Measurements from ENCODE around the gene CEACAM3. TPM values are rescaled to one million over a fixed set of nuclear protein-coding genes. Genes with fewer than 3 reads are reported as not detected.
A peak's percentile ranks its signal among the peaks of the same experiment; 100 is the strongest.

The CEACAM3 gene
- total and polyA plus RNA-seq, 7 experiments from 2014 or later = 0.42 to 4.7 TPM; not detected in 5

DNA sequence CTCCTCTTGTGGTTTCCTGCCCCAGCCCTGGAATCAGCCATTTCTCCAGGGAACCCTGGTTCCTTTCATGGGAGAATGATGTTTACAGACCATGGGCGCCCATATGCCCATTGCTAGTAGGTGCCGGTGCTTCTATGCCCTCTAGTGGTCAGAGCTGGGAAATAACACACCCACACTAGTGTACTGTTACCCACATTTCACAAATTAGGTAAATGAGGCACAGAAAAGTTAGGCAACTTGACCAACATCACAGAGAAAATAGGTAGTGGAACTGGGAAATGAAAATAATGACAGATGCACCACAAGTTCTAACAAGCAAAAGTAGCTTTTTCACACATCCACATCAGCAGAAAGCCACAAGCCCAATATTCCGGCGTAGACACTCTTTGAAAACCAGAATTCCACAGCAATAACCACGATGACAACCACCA, 1.3 kb upstream of the CEACAM3 start:
- no peak overlapping the region for H3K4me3 Mint-ChIP-seq
- intact Hi-C loops (cut with micrococcal nuclease) = no loop called here
- Histone ChIP-seq H3K9me3 (ENCODE audit: control insufficient read depth in 2 of 3, low read length in 3 of 3) (no peaks in the 10 kb centered on the region), H3K4me3 (ENCODE audit: low read length) (no peak overlapping the region), H3K4me1 (ENCODE audit: control insufficient read depth in 2 of 2, insufficient read depth in 2 of 2, low read length in 2 of 2) (no peaks in the 10 kb centered on the region), H3K27me3 (ENCODE audit: control insufficient read depth in 2 of 2, insufficient read depth in 2 of 2, low read length in 2 of 2) (no peaks in the 10 kb centered on the region), H3K27ac (ENCODE audit: low read depth, low read length) (no peak overlapping the region), H3K36me3 (ENCODE audit: control insufficient read depth in 2 of 3, insufficient read depth in 3 of 3, low read length in 3 of 3) (no peaks in the 10 kb centered on the region)
- ChIA-PET POLR2A (interaction anchor here (1.1 kb wide), 1 partner anchor 25 kb away, joined by 3 read pairs; no protein-coding TSS in a partner anchor), CTCF (interaction anchor here (0.6 to 2.7 kb wide), 17 partner anchors 8 to 893 kb away, joined by 3 to 14 read pairs (median 4); no protein-coding TSS in a partner anchor)
- H3K27ac Mint-ChIP-seq = no peak overlapping the region
- DNase-seq (peak; percentile 24 to 71 (median 52)), ATAC-seq (peak; percentile 95)
- H3K27me3 Mint-ChIP-seq = peaks cover 12 to 42% (median 27%) of the 10 kb centered on the region in 5 donors
- H3K9me3 Mint-ChIP-seq = no peaks in the 10 kb centered on the region
- H3K4me1 Mint-ChIP-seq = peaks cover 0 to 8% (median 2%) of the 10 kb centered on the region in 7 donors
- H3K36me3 Mint-ChIP-seq = no peaks in the 10 kb centered on the region

DNA sequence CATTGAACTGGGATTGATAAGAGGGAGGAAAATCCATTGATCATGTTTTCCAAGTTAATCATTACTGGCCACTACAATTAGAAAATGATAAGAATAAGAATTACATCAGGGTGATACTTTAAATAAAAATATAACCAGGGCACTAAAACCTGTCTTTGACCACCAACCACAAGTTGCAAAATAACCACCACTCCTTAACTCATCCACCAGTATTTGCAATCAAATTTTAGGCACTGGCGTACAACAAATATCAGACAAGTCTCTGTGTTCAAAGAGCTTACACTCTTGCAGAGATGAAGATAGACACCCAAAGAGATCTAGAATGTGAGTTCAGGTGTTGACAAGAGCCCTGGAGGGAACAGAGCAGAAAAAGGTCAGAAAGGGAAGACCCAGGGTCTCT, 514 bp downstream of the CEACAM3 start:
- Histone ChIP-seq H3K27ac (ENCODE audit: low read depth, low read length) (no peak overlapping the region), H3K4me3 (ENCODE audit: low read length) (no peak overlapping the region), H3K27me3 (ENCODE audit: control insufficient read depth in 2 of 2, insufficient read depth in 2 of 2, low read length in 2 of 2) (no peaks in the 10 kb centered on the region), H3K36me3 (ENCODE audit: control insufficient read depth in 2 of 3, insufficient read depth in 3 of 3, low read length in 3 of 3) (no peaks in the 10 kb centered on the region), H3K4me1 (ENCODE audit: control insufficient read depth in 2 of 2, insufficient read depth in 2 of 2, low read length in 2 of 2) (no peaks in the 10 kb centered on the region), H3K9me3 (ENCODE audit: control insufficient read depth in 2 of 3, low read length in 3 of 3) (no peaks in the 10 kb centered on the region)
- Mint-ChIP-seq H3K4me3 (no peak overlapping the region), H3K4me1 (peaks cover 0 to 12% (median 4%) of the 10 kb centered on the region in 7 donors), H3K27ac (no peak overlapping the region), H3K9me3 (peaks cover 0 to 4% (median 0%) of the 10 kb centered on the region in 11 donors), H3K36me3 (no peaks in the 10 kb centered on the region), H3K27me3 (peaks cover 9 to 35% (median 27%) of the 10 kb centered on the region in 5 donors)
- ChIA-PET CTCF (interaction anchor here (0.9 to 2.7 kb wide), 3 partner anchors 23 to 46 kb away, joined by 3 to 14 read pairs (median 3); no protein-coding TSS in a partner anchor), POLR2A (no interaction called here)
- no peak for DNase-seq
- intact Hi-C loops (cut with micrococcal nuclease) = no loop called here
- ATAC-seq = no peak

DNA sequence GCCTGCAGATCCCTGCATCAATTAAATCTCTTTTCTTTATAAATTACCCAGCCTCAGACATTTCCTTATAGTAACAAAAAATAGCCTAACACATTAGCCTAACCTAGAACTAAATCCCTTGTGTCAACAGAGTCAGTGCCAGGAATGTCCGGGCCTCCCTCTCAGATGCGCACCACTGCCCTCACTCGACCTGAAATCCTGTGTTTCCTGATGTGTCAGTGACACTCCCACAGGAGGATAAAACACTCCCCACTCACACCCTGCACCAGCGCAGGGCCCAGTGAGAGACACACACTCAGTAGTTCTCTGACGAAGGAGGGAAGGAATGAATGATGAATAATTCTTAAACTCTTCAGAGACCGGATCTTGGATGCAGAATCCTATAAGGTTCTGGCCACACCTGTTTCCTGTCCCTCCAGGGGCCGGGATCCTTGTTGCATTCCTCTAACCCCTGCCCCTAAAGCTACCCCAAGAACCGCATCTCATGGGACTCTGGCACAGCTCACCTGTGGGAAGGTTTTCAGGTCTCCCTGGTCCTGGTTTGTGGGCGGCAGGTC, 3.1 kb downstream of the CEACAM3 start:
- ATAC-seq (no peak), DNase-seq (no peak)
- Mint-ChIP-seq H3K27me3 (peaks cover 0 to 20% (median 16%) of the 10 kb centered on the region in 5 donors), H3K27ac (no peak overlapping the region), H3K4me3 (no peak overlapping the region), H3K9me3 (peaks cover 0 to 4% (median 0%) of the 10 kb centered on the region in 11 donors), H3K36me3 (peaks cover 0 to 4% (median 0%) of the 10 kb centered on the region in 5 donors), H3K4me1 (peaks cover 0 to 26% (median 18%) of the 10 kb centered on the region in 7 donors)
- H3K4me1 ChIP-seq (ENCODE audit: control insufficient read depth in 2 of 2, insufficient read depth in 2 of 2, low read length in 2 of 2) = no peaks in the 10 kb centered on the region
- H3K27ac ChIP-seq (ENCODE audit: low read depth, low read length) = no peak overlapping the region
- ChIA-PET POLR2A (no interaction called here), CTCF (interaction anchor here (0.7 kb wide), 1 partner anchor 17 kb away, joined by 3 read pairs; no protein-coding TSS in a partner anchor)
- no peaks in the 10 kb centered on the region for H3K27me3 ChIP-seq (ENCODE audit: control insufficient read depth in 2 of 2, insufficient read depth in 2 of 2, low read length in 2 of 2)
- no peaks in the 10 kb centered on the region for H3K36me3 ChIP-seq (ENCODE audit: control insufficient read depth in 2 of 3, insufficient read depth in 3 of 3, low read length in 3 of 3)
- no peak overlapping the region for H3K4me3 ChIP-seq (ENCODE audit: low read length)
- H3K9me3 ChIP-seq (ENCODE audit: control insufficient read depth in 2 of 3, low read length in 3 of 3) = no peaks in the 10 kb centered on the region
- intact Hi-C loops (cut with micrococcal nuclease) = no loop called here

DNA sequence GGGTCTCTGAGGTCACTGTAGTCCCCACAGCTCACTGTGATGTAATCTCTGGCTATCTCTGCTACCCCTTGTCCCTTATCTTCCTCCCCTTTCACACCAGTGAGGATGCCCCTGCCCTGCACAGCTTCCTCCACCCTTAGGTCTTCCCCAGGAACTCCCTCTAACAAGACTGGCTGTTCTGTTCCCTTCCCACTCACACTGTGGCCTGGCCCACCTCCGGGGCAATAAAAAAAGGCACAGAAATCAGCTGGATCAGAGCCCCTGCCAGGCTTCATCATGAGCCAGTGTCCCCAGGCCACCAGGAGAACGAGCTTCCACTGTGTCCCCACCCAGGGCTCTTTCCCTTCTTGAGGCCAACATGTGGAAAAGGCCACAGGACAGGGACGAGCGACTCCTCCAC, 4.6 kb downstream of the CEACAM3 start:
- Mint-ChIP-seq H3K27ac (peak overlapping the region in 2 of 9 donors; percentile 60 to 67), H3K4me1 (peaks cover 0 to 34% (median 29%) of the 10 kb centered on the region in 7 donors), H3K4me3 (no peak overlapping the region), H3K9me3 (peaks cover 0 to 4% (median 0%) of the 10 kb centered on the region in 11 donors), H3K36me3 (peaks cover 0 to 4% (median 0%) of the 10 kb centered on the region in 5 donors), H3K27me3 (peaks cover 0 to 18% (median 9%) of the 10 kb centered on the region in 5 donors)
- Histone ChIP-seq H3K9me3 (ENCODE audit: control insufficient read depth in 2 of 3, low read length in 3 of 3) (no peaks in the 10 kb centered on the region), H3K27ac (ENCODE audit: low read depth, low read length) (no peak overlapping the region), H3K4me1 (ENCODE audit: control insufficient read depth in 2 of 2, insufficient read depth in 2 of 2, low read length in 2 of 2) (no peaks in the 10 kb centered on the region), H3K27me3 (ENCODE audit: control insufficient read depth in 2 of 2, insufficient read depth in 2 of 2, low read length in 2 of 2) (no peaks in the 10 kb centered on the region), H3K4me3 (ENCODE audit: low read length) (no peak overlapping the region), H3K36me3 (ENCODE audit: control insufficient read depth in 2 of 3, insufficient read depth in 3 of 3, low read length in 3 of 3) (no peaks in the 10 kb centered on the region)
- DNase-seq (no peak), ATAC-seq (no peak)
- ChIA-PET POLR2A (no interaction called here), CTCF (interaction anchor here (0.6 to 1.6 kb wide), 3 partner anchors 20 to 49 kb away, joined by 3 to 4 read pairs (median 3); no protein-coding TSS in a partner anchor)
- intact Hi-C loops (cut with micrococcal nuclease) = no loop called here

DNA sequence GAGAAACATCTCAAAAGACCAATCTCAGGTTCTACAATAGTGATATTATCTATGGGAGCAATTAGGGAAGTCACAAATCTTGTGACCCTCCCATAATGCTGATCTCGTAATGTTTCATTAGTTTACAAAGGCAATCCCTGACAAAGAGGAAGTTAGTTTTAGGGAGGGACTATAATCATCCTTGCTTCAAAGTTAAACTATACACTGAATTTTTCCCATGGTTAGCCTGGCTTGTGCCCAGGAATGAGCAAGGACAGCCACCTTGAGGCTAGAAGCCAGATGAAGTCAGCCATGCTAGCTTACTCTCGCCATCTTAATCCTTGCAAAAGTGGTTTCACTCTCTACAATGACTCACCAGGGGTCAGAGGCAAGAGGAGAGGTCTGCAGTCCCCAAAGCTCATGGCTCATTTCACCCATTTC, 5.4 kb downstream of the CEACAM3 start:
- Histone ChIP-seq H3K36me3 (ENCODE audit: control insufficient read depth in 2 of 3, insufficient read depth in 3 of 3, low read length in 3 of 3) (no peaks in the 10 kb centered on the region), H3K4me1 (ENCODE audit: control insufficient read depth in 2 of 2, insufficient read depth in 2 of 2, low read length in 2 of 2) (no peaks in the 10 kb centered on the region), H3K27me3 (ENCODE audit: control insufficient read depth in 2 of 2, insufficient read depth in 2 of 2, low read length in 2 of 2) (no peaks in the 10 kb centered on the region), H3K27ac (ENCODE audit: low read depth, low read length) (no peak overlapping the region), H3K9me3 (ENCODE audit: control insufficient read depth in 2 of 3, low read length in 3 of 3) (no peaks in the 10 kb centered on the region), H3K4me3 (ENCODE audit: low read length) (no peak overlapping the region)
- intact Hi-C loops (cut with micrococcal nuclease) = no loop called here
- Mint-ChIP-seq H3K9me3 (peaks cover 0 to 4% (median 0%) of the 10 kb centered on the region in 11 donors), H3K27ac (peak overlapping the region in 2 of 9 donors; percentile 40 to 44), H3K4me1 (peaks cover 0 to 34% (median 29%) of the 10 kb centered on the region in 7 donors), H3K4me3 (no peak overlapping the region), H3K36me3 (peaks cover 0 to 4% (median 0%) of the 10 kb centered on the region in 5 donors), H3K27me3 (peaks cover 0 to 15% (median 4%) of the 10 kb centered on the region in 5 donors)
- ChIA-PET POLR2A (no interaction called here), CTCF (interaction anchor here (0.5 to 1.6 kb wide), 3 partner anchors 8 to 49 kb away, joined by 4 to 6 read pairs (median 5); no protein-coding TSS in a partner anchor)
- ATAC-seq = peak; percentile 73
- no peak for DNase-seq

DNA sequence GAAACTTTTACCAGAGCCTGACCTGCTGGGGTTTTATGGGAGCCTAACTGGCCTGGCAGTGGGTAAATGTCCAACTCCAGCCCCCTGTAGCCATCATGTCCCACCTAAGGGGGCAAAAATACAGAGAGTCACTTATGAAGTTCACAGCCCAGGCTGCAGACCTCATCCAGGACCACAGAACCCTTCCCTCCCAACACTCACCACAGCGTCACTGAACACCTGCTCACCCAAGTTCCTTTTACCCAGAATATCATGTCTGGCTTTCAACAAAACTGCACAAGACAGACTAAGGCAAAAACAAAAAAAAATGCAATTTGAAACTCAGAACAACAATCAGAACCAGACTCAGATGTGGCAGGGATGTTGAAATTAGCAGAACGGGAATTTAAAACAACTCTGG, 6.4 kb downstream of the CEACAM3 start:
- H3K36me3 ChIP-seq (ENCODE audit: control insufficient read depth in 2 of 3, insufficient read depth in 3 of 3, low read length in 3 of 3) = no peaks in the 10 kb centered on the region
- intact Hi-C loops (cut with micrococcal nuclease) = no loop called here
- Mint-ChIP-seq H3K36me3 (peaks cover 0 to 4% (median 0%) of the 10 kb centered on the region in 5 donors), H3K9me3 (peaks cover 0 to 4% (median 0%) of the 10 kb centered on the region in 11 donors), H3K4me3 (peak overlapping the region in 3 of 10 donors; percentile 7 to 30 (median 7)), H3K4me1 (peaks cover 0 to 34% (median 29%) of the 10 kb centered on the region in 7 donors), H3K27ac (peak overlapping the region in 5 of 9 donors; percentile 2 to 79 (median 21)), H3K27me3 (peaks cover 0 to 7% (median 2%) of the 10 kb centered on the region in 5 donors)
- POLR2A ChIA-PET = no interaction called here
- no peak for DNase-seq
- no peaks in the 10 kb centered on the region for H3K4me1 ChIP-seq (ENCODE audit: control insufficient read depth in 2 of 2, insufficient read depth in 2 of 2, low read length in 2 of 2)
- CTCF ChIA-PET = interaction anchor here (1.2 to 1.6 kb wide), 3 partner anchors 7 to 18 kb away, joined by 4 to 6 read pairs (median 4); no protein-coding TSS in a partner anchor
- no peak overlapping the region for H3K4me3 ChIP-seq (ENCODE audit: low read length)
- H3K27me3 ChIP-seq (ENCODE audit: control insufficient read depth in 2 of 2, insufficient read depth in 2 of 2, low read length in 2 of 2) = no peaks in the 10 kb centered on the region
- H3K9me3 ChIP-seq (ENCODE audit: control insufficient read depth in 2 of 3, low read length in 3 of 3) = no peaks in the 10 kb centered on the region
- no peak overlapping the region for H3K27ac ChIP-seq (ENCODE audit: low read depth, low read length)
- ATAC-seq = no peak

Measured in naive thymus-derived CD4-positive, alpha-beta T cell (primary cell).